NCI-H1417 treated with DMSO at 0.1 percent for 48 hours (cell line): ENCODE data around the gene MYCBP.
A peak's percentile ranks its signal among the peaks of the same experiment; 100 is the strongest.
"Not testable (repeated sequence)": the region's sequence is repeated elsewhere in the genome, so short reads cannot be mapped to it uniquely, and the experiment has no call there.

ENCODE experiments used
- DNase-seq: peaks from one replicate; lab custom pipeline; 2025; lab: John Stamatoyannopoulos, UW

MYCBP gene

GRCh38 chr1:38873027-38873969 lies at the start of gene MYCBP:
TSS of gene MYCBP (minus strand) at chr1:38873348. CDS start at chr1:38873305, 43 bp downstream.
- DNase-seq = peak; percentile 64

- no peak for DNase-seq
Observed at GRCh38 chr1:38919130-38919529, 46.0 kb upstream of the MYCBP start.

- DNase-seq = no peak
Observed at GRCh38 chr1:38918568-38918967, 45.4 kb upstream of the MYCBP start.

- DNase-seq = no peak
Observed at GRCh38 chr1:38917772-38918171, 44.6 kb upstream of the MYCBP start.

GRCh38 chr1:38917337-38917736 lies 44.2 kb upstream of the MYCBP start:
- DNase-seq = no peak

GRCh38 chr1:38915352-38915948 lies 42.3 kb upstream of the MYCBP start:
- DNase-seq = no peak

- not testable (repeated sequence) for DNase-seq
Observed at GRCh38 chr1:38914908-38915307, 41.8 kb upstream of the MYCBP start.

GRCh38 chr1:38908821-38909220 lies 35.7 kb upstream of the MYCBP start:
- no peak for DNase-seq

GRCh38 chr1:38905985-38906384 lies 32.8 kb upstream of the MYCBP start:
- no peak for DNase-seq

GRCh38 chr1:38899560-38899959 lies 26.4 kb upstream of the MYCBP start:
- DNase-seq = no peak

- no peak for DNase-seq
Observed at GRCh38 chr1:38898653-38899230, 25.6 kb upstream of the MYCBP start.

- DNase-seq = no peak
Observed at GRCh38 chr1:38896169-38896568, 23.0 kb upstream of the MYCBP start.

- no peak for DNase-seq
Observed at GRCh38 chr1:38892976-38893375, 19.8 kb upstream of the MYCBP start.

GRCh38 chr1:38891753-38892152 lies 18.6 kb upstream of the MYCBP start:
- no peak for DNase-seq

GRCh38 chr1:38889589-38889988 lies 16.4 kb upstream of the MYCBP start:
- DNase-seq = no peak

GRCh38 chr1:38888423-38889333 lies 15.5 kb upstream of the MYCBP start:
- DNase-seq = no peak

GRCh38 chr1:38885092-38885491 lies 11.9 kb upstream of the MYCBP start:
- DNase-seq = no peak

GRCh38 chr1:38881487-38881886 lies 8.3 kb upstream of the MYCBP start, which contains the start of gene GJA9:
TSS of gene GJA9 (minus strand) at chr1:38881587. CDS start at chr1:38876098, 5,489 bp downstream.
- DNase-seq = no peak

GRCh38 chr1:38875811-38876210 lies 2.7 kb upstream of the MYCBP start:
- DNase-seq = no peak

GRCh38 chr1:38872401-38873026 lies 634 bp downstream of the MYCBP start:
- no peak for DNase-seq

- no peak for DNase-seq
Observed at GRCh38 chr1:38870996-38871395, 2.2 kb downstream of the MYCBP start.
